Activated naive CD8-positive, alpha-beta T cell (primary cell): Measurements from ENCODE around the gene PGM5.

Source experiments
- H3K27ac Mint-ChIP-seq: one replicate; pipeline ENCODE4 v1.8.0; 2021; ENCODE audit warnings: mixed read lengths
- H3K27me3 Mint-ChIP-seq: one replicate; pipeline ENCODE4 v1.8.0; 2021; ENCODE audit warnings: mixed read lengths
- H3K36me3 Mint-ChIP-seq: one replicate; pipeline ENCODE4 v1.8.0; 2021; ENCODE audit warnings: mixed read lengths
- H3K4me1 Mint-ChIP-seq: one replicate; pipeline ENCODE4 v1.8.0; 2021; ENCODE audit warnings: low read depth, mixed read lengths
- H3K4me3 Mint-ChIP-seq: one replicate; pipeline ENCODE4 v1.8.0; 2021; ENCODE audit warnings: mild to moderate bottlenecking, mixed read lengths
- H3K9me3 Mint-ChIP-seq: one replicate; pipeline ENCODE4 v1.8.0; 2021; ENCODE audit warnings: low read depth, mixed read lengths

PGM5 gene

DNA sequence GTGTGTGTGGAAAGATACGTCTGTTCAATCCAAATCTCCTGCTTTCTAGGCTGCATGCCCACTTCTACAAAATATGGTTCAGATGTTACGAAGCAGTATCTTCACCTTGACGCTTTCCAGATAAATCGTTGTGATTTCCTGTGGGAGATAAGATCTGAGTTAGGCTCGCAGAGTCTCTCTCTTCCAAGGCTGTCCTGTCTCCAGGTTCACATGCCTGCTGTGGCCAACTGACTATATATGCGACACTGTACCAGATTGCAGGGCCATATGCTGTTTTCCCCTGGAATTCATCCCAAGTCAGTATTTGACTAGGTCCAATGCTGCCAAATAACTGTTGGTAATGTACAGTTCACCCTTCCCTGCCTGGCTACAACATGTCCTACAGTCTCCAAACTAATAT, 136.4 kb downstream of the PGM5 start:
- H3K27me3 Mint-ChIP-seq = peaks cover 10% of the 10 kb centered on the region
- H3K9me3 Mint-ChIP-seq = no peaks in the 10 kb centered on the region
- H3K4me3 Mint-ChIP-seq = no peak overlapping the region
- H3K4me1 Mint-ChIP-seq = no peaks in the 10 kb centered on the region
- no peak overlapping the region for H3K27ac Mint-ChIP-seq
- no peaks in the 10 kb centered on the region for H3K36me3 Mint-ChIP-seq

DNA sequence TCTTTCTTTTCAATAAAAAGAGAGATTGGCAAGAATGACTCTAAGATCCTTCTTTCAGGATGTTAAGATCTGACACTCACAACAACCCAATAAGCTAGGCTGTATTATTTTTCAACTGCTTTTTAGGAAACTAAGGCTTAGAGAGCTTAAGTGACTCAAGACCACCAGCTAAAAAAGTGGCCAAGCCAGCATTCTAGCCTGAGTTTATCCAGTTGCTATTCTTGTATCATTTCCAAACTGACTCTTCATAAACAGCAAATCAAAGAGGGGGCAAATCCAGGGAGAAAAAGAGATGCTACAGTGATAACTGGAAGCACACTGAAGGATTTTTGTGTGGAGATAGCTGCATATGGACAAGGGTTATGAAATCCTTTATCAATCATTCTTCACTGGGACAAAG, 137.1 kb downstream of the PGM5 start:
- Mint-ChIP-seq H3K4me1 (no peaks in the 10 kb centered on the region), H3K9me3 (no peaks in the 10 kb centered on the region), H3K4me3 (no peak overlapping the region), H3K27me3 (peaks cover 8% of the 10 kb centered on the region), H3K27ac (no peak overlapping the region), H3K36me3 (no peaks in the 10 kb centered on the region)

DNA sequence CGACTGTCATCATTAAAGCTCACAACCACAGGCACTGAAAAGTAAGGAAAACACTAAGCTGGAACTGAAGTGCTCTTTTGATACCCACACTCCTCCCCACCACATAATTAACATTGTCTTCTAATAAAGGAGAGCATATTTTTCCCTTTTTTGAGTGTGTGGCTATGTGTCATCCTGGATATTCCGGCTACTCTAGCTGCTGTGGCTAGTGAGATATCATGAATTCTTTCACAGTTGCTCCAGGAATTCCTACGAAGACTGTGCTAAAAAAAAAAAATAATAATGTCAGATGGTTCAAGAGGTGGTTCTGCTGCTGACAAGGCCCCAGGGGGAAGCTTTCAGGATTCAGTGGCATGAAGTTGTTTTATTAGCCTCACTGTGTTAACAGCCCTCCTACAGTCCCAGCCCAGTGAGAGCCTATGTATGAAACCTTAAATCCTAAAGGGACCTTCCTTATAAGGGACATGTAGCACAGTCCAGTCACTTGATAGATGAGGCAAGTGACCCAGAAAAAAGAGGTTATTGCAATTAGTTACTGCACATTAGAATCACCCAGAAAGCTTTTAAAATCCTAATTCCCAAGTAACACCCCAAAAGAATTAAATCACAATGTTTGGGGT, 137.7 kb downstream of the PGM5 start:
- no peaks in the 10 kb centered on the region for H3K4me1 Mint-ChIP-seq

DNA sequence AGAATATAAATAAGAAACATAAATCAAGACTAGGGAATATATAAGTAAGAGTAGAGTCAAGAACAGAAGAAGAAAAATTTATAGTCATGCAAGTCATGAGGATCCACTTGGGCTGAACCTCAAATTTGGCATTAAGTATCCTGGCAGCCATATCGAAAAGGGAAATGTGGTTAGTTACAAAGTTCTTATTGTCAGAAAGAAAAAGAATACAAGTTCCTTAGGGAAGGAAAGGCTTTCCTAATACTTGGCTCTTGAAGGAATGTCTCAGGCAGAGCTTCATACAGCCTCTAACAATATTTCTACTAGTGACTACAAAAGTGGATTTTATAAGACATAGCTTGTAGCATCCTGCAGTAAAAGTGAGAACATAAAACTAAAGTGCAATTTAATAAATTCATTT, 138.8 kb downstream of the PGM5 start:
- Mint-ChIP-seq H3K9me3 (no peaks in the 10 kb centered on the region), H3K4me3 (no peak overlapping the region), H3K4me1 (no peaks in the 10 kb centered on the region), H3K27me3 (peaks cover 8% of the 10 kb centered on the region), H3K36me3 (no peaks in the 10 kb centered on the region), H3K27ac (no peak overlapping the region)

More for the DNA sequence above, 137.7 kb downstream of the PGM5 start:
- Mint-ChIP-seq H3K36me3 (no peaks in the 10 kb centered on the region), H3K27me3 (peaks cover 8% of the 10 kb centered on the region), H3K4me3 (no peak overlapping the region), H3K9me3 (no peaks in the 10 kb centered on the region), H3K27ac (no peak overlapping the region)

DNA sequence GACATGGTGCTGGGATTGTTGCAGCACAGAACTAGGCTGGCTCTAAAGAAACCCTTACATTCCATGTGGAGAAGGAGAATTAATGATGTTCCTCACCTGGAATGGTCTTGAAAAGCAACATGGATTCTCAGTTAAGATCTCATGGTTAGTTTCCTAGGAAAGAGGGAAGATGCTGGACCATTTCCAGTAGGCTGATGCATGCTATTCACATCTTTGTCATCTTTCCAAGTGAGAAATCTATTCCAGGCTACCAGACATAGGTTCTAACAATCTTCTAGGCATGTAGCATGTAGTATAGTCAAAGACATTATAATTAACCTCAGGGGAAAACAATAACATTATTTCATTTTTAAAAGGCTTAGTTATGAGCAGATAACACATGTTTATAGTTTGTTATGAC, 139.9 kb downstream of the PGM5 start:
- Mint-ChIP-seq H3K4me3 (no peak overlapping the region), H3K9me3 (no peaks in the 10 kb centered on the region), H3K4me1 (no peaks in the 10 kb centered on the region), H3K27ac (no peak overlapping the region), H3K36me3 (no peaks in the 10 kb centered on the region), H3K27me3 (peaks cover 8% of the 10 kb centered on the region)

DNA sequence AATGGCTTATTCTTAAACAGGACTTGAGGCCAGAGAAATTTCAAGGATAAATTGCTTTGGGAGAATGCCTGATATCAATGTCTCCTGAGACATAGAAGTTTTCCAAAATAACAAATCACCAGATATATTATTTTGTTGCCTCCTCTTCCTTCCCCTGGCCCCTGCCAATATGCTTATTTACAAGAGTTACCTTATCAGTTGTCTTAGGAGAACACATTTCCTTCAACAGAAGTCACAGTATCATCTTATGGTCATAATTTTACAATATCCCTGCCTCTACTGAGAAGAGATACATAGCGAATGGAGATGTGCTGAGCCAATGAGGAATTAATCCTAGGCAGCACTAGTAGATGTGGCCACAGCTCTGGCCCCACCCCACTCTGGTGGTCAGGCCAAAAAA, 141.2 kb downstream of the PGM5 start:
- Mint-ChIP-seq H3K4me3 (no peak overlapping the region), H3K9me3 (no peaks in the 10 kb centered on the region), H3K4me1 (no peaks in the 10 kb centered on the region), H3K27me3 (peaks cover 8% of the 10 kb centered on the region), H3K36me3 (no peaks in the 10 kb centered on the region), H3K27ac (no peak overlapping the region)

DNA sequence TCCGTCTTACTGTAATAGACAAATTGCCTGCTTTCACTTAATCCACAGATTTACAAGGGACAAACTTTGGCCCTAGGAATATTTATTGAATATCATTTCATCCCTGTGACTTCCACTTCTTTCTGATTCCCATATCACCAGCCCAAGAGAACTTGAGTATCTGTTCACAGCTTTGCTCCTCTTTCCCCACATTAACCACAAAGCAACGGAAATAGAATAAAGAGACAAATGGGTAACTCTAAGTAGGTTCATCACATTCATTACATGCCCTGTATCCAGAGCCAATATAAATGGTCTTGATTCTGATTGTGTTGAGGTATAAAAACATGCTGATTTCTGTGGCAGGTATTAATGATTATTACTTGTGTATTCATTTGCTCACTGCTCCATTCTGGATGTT, 142.4 kb downstream of the PGM5 start:
- no peaks in the 10 kb centered on the region for H3K4me1 Mint-ChIP-seq
- no peak overlapping the region for H3K27ac Mint-ChIP-seq
- no peak overlapping the region for H3K4me3 Mint-ChIP-seq

DNA sequence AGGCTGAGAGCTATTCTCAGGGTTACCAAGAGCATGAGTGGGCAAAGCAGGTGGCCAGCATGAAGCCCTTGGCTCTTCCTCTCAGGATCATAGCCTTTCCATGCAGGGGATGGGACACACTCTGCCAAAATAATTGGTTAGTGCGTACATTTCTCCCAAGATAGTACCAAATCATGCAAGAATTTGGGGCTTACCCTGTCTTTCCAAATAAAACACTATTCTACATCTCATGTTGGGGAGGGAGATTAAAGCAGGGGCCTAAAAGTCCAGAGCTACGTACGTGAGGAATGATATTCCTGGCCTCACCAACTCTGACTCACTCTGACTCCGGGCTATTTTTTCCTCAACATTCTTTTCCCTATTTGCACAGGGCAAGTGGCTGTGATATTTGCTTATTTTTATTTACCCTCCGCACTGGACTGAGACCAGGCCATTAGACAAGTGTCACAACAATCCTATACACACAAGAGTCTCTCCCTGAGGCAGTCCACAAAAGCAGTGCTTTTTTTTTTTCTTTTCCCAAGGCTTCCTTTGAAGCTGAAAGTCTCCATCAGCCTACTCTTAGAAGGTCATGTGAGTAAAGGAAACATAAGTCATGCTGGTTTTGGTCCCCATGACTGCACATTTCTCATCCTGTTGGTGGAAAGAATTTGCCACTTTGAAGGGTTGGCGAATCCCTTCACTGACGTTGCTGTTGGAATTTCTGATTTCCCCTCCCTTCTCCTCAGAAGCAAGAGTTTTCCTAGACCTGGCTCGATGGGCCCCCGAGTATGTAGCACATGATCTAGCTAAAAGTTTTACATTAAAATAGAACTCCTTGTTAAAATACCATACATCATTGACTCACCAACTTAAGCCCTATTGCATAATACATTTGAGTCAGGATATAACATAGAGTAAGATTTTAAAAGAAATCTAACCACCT, 144.3 kb downstream of the PGM5 start:
- Mint-ChIP-seq H3K4me1 (no peaks in the 10 kb centered on the region), H3K36me3 (no peaks in the 10 kb centered on the region), H3K27me3 (peaks cover 7% of the 10 kb centered on the region), H3K27ac (no peak overlapping the region), H3K9me3 (no peaks in the 10 kb centered on the region), H3K4me3 (no peak overlapping the region)

More for the DNA sequence above, 142.4 kb downstream of the PGM5 start:
- H3K9me3 Mint-ChIP-seq = no peaks in the 10 kb centered on the region
- no peaks in the 10 kb centered on the region for H3K36me3 Mint-ChIP-seq
- H3K27me3 Mint-ChIP-seq = peaks cover 4% of the 10 kb centered on the region

DNA sequence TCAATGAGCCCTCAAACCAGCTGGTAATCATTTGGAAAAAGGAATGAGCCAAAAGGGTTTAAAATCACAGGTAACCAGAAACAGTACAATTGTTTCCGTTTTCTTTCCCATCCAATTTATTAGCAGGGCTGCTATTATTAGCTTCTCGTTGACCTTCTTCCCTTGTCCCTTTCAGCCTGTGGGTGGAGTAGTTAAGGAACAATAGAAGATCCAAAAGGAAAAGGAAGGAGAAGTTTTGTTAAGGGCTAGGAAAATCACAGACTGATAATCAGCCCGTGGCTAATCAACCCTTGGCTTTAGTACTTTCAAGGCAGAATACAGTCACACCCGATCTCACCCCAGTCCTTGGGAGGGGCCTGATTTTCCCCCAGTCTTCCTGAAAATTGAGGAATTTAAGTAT, 145.9 kb downstream of the PGM5 start:
- Mint-ChIP-seq H3K4me1 (no peaks in the 10 kb centered on the region), H3K9me3 (no peaks in the 10 kb centered on the region), H3K36me3 (no peaks in the 10 kb centered on the region), H3K27ac (no peak overlapping the region), H3K4me3 (no peak overlapping the region), H3K27me3 (peaks cover 7% of the 10 kb centered on the region)

DNA sequence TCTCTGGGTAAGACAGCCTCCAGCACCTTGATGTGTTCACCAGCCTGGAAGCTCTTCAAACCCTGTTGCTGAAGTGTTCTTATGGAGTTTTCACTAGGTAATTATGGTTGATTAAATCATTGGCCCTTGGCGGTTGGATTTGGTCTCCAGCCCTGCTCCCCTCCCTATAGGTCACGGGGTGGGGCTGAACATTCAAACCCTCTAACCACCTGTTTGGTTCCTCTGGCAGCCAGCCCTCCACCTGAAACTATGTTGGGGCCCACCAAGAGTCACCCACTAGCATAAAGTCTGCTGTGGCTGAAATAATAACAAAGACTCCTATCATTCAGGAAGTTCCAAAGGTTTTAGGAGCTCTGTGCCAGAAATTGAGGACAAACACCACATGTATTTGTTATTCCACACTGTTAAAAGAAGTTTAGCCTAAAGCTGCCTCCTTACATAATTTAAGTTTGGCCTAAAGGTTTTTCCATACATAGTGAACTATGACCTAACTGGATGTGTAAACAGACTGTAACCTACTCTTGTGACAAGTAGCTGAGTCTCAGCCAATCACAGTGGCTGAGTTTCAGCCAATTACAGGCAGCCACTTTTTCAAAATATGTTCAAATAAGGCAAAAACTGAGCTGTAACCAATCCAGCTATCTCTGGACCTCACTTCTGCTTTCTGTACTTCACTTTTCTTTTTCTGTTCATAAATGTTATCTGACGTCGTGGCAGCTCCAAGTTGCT, 149.4 kb downstream of the PGM5 start:
- no peaks in the 10 kb centered on the region for H3K36me3 Mint-ChIP-seq
- peaks cover 6% of the 10 kb centered on the region for H3K27me3 Mint-ChIP-seq
- no peaks in the 10 kb centered on the region for H3K9me3 Mint-ChIP-seq
- H3K27ac Mint-ChIP-seq = no peak overlapping the region
- H3K4me1 Mint-ChIP-seq = no peaks in the 10 kb centered on the region
- no peak overlapping the region for H3K4me3 Mint-ChIP-seq

DNA sequence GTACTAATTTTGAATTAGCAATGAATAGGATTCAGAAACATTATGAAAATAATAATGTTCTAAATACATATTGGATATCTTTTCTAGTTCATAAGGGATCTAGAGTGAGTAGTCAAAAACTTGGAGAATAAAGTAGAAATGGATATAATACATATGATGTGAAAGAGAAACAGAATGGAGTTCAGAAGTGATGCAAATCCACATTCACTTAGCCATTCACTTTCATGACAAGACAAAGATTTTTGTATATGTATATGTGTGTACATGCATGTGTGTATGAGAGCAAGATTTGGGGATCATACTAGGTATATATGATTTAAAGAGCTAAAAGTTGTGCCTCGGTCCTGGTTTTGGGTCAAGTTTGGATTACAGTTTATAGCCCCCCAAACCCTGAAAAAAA, 150.1 kb downstream of the PGM5 start:
- Mint-ChIP-seq H3K27me3 (peaks cover 6% of the 10 kb centered on the region), H3K4me3 (no peak overlapping the region), H3K36me3 (no peaks in the 10 kb centered on the region), H3K9me3 (no peaks in the 10 kb centered on the region), H3K4me1 (no peaks in the 10 kb centered on the region), H3K27ac (no peak overlapping the region)

DNA sequence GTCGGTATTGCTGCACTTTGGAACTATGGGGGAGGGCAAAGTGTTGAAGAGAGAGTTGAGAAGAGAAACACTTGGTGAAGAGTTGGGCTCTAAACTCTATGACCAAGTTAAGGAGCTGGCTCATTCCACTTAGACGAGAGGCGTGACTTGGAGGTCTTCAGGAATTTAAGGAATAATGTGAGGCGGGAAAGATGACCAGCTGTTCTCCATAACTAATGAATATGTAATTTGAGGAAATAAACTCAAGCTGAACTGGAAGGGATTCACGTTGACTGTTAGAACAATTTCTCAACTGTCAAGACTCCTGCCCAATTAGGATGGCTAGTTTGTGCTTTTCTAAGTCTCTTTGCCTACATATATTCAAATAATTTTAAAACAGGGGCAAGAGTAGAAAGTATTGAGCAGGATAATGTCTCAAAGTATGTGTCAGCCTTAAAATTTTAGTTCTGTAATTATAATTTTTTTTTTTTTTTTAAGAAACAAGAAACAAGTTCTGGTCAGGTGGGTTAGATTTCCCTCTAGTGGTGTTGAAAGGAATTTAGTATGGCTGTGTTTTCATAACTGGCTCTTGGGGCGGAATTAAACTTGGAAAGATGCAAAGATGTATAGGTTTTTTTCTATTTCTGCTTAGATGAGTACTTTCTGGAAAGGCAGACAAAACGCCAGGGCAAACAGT, 150.9 kb downstream of the PGM5 start:
- Mint-ChIP-seq H3K36me3 (no peaks in the 10 kb centered on the region), H3K4me1 (no peaks in the 10 kb centered on the region), H3K27me3 (peaks cover 6% of the 10 kb centered on the region), H3K4me3 (no peak overlapping the region), H3K27ac (no peak overlapping the region), H3K9me3 (no peaks in the 10 kb centered on the region)

DNA sequence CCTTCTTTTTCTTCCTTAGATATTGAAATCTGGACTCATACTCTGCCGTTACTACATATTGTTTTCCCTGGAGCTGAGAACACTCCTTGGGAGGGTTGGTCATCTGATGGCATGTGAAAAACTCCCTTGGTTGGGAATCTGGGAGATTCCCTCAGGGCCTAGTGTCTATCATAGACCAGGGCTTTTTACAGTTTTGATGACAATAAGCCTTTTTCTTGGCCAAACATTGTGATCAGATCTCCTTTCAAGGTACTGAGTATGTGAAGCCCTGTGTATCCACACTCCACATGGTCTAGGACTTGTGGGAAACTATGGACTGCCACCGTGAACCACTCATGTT, 151.4 kb downstream of the PGM5 start:
- Mint-ChIP-seq H3K4me3 (no peak overlapping the region), H3K27ac (no peak overlapping the region), H3K4me1 (no peaks in the 10 kb centered on the region), H3K36me3 (no peaks in the 10 kb centered on the region), H3K9me3 (no peaks in the 10 kb centered on the region), H3K27me3 (peaks cover 6% of the 10 kb centered on the region)

DNA sequence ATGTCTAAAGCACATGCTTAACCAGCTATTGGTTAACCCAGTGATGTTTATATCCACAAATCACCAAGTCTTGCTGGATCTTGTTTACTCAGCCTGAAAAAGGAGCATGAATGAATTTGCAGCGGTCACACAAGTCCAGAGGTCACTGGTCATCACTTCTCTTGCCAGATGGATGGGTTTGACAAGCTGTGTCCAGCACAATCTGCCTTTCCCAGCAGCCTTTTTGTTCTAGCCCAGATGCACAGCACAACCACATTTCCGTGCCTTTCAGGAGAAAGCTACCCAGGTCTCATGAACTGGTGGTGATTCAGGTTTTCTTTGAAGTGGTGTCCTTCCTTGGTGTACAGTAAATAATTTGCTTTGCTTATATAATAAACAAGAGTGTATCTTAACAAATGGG, 152.1 kb downstream of the PGM5 start:
- Mint-ChIP-seq H3K36me3 (no peaks in the 10 kb centered on the region), H3K4me3 (no peak overlapping the region), H3K27ac (no peak overlapping the region), H3K9me3 (no peaks in the 10 kb centered on the region), H3K4me1 (no peaks in the 10 kb centered on the region), H3K27me3 (peaks cover 6% of the 10 kb centered on the region)

DNA sequence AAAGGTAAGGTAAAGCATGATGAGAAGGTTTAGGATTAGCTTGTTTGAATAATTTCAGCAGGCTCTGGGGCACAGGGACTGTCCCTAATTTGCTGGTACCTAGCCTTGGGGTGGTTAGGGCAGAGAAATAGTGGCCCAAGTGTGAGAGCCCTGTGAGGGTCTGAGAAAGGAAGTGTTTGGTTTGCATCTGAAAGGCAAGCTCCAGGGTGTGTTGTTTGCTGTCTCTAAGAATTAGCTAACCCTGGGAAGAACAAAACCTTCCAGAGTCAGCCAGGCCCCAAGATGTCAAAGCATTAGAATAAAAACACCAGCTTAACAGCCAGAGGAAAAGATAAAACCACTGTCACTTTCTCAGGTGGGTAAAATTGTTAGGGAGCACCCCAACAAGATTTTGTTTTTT, 153.3 kb downstream of the PGM5 start:
- Mint-ChIP-seq H3K27me3 (peaks cover 2% of the 10 kb centered on the region), H3K36me3 (no peaks in the 10 kb centered on the region), H3K4me3 (no peak overlapping the region), H3K4me1 (no peaks in the 10 kb centered on the region), H3K27ac (no peak overlapping the region), H3K9me3 (no peaks in the 10 kb centered on the region)
